HepG2 (cell line): ENCODE data around the gene CAMTA1. TPM values are rescaled to one million over a fixed set of nuclear protein-coding genes. Genes with fewer than 3 reads are reported as not detected.

Experiments
- ATAC-seq: fragments of 200-7000 bp; cut with Tn5 transposase; 3 replicates; pipeline ENCODE4 v1.9.1; 2020; ENCODE audit warnings: mild to moderate bottlenecking, moderate library complexity
- BruUV-seq: library from RNA; stranded (reverse); fragments of 400-500 nt; replicated peaks from 2 replicates; lab custom pipeline; 2021; lab: Mats Ljungman, UMichigan
- CTCF ChIA-PET: fragments of 300-600 bp; formaldehyde crosslinking; extraction: SDS; loops from one replicate; lab custom pipeline; 2021; ENCODE audit warnings: low total read pairs, inconsistent platforms, low intra/inter-chr PET ratio; lab: Yijun Ruan, JAX
- POLR2A ChIA-PET: fragments of 350-600 bp; sonication (Branson Sonifier 250); formaldehyde crosslinking; loops from one replicate; lab custom pipeline; 2020; ENCODE audit warnings: antibody characterized with exemption, inconsistent platforms; lab: Yijun Ruan, JAX
- DNase-seq: peaks from one replicate; pipeline ENCODE4 v3.0.0-alpha.2; 2015; ENCODE audit warnings: low spot score
- FAIRE-seq: peaks from 3 replicates; lab custom pipeline; 2011; peaks lifted over from hg19 to GRCh38; lab: Jason Lieb, UNC
- H2AFZ ChIP-seq: one replicate; pipeline ENCODE4 v1.6.1; 2011; ENCODE audit warnings: low read length, inconsistent platforms
- H3K27ac ChIP-seq: fragments of 300-600 bp; 3 replicates; pipeline ENCODE4 v1.8.0; 2011; ENCODE audit warnings: mixed run types, mild to moderate bottlenecking, mixed read lengths, low read length, inconsistent platforms; ENCODE audit not compliant: insufficient read depth; ENCODE audit errors: extremely low read length
- H3K27me3 ChIP-seq, 2 experiments: fragments of 200-600 bp in 1 of 2; 2 replicates in 1 of 2; 3 replicates in 1 of 2; pipeline versions ENCODE4 v1.6.0 to v1.8.0; 2011; ENCODE audit warnings: low read length in 2 of 2, mild to moderate bottlenecking in 2 of 2, moderate library complexity in 2 of 2, inconsistent platforms in 1 of 2; ENCODE audit not compliant: insufficient read depth in 2 of 2, control insufficient read depth in 1 of 2
- H3K36me3 ChIP-seq, 2 experiments: fragments of 200-600 bp in 1 of 2; replicated peaks in 1 of 2; 2 replicates in 1 of 2; 3 replicates in 1 of 2; pipeline versions ENCODE4 v1.5.1 to v1.8.0; 2011; ENCODE audit warnings: low read length in 2 of 2, inconsistent platforms in 1 of 2; ENCODE audit not compliant: insufficient read depth in 2 of 2, control insufficient read depth in 1 of 2
- H3K4me1 ChIP-seq: 2 replicates; pipeline ENCODE4 v1.5.1; 2012; ENCODE audit warnings: low read length, inconsistent platforms; ENCODE audit not compliant: insufficient read depth
- H3K4me2 ChIP-seq: 2 replicates; pipeline ENCODE4 v1.6.0; 2011; ENCODE audit warnings: low read depth, low read length, inconsistent platforms
- H3K4me3 ChIP-seq, 3 experiments: fragments of 200-600 bp in 1 of 3; sonication (generic), shearing (Covaris generic) in 1 of 3; replicated peaks in 1 of 3; 2 replicates each; pipeline ENCODE4 v1.5.1; 2011 to 2016; ENCODE audit warnings: low read length in 3 of 3, inconsistent platforms in 2 of 3, low read depth in 2 of 3, mild to moderate bottlenecking in 2 of 3, control low read depth in 1 of 3, mixed read lengths in 1 of 3; ENCODE audit not compliant: insufficient read depth in 1 of 3
- H3K79me2 ChIP-seq: one replicate; pipeline ENCODE4 v1.6.1; 2011; ENCODE audit warnings: low read length, inconsistent platforms; ENCODE audit not compliant: insufficient read depth
- H3K9ac ChIP-seq: 2 replicates; pipeline ENCODE4 v1.6.0; 2011; ENCODE audit warnings: mild to moderate bottlenecking, low read depth, low read length, inconsistent platforms; ENCODE audit not compliant: insufficient read depth
- H3K9me3 ChIP-seq: 2 replicates; pipeline ENCODE4 v1.5.1; 2012; ENCODE audit warnings: mild to moderate bottlenecking, low read length
- H4K20me1 ChIP-seq: 2 replicates; pipeline ENCODE4 v1.6.0; 2011; ENCODE audit warnings: inconsistent platforms, mild to moderate bottlenecking, low read length, moderate library complexity; ENCODE audit not compliant: insufficient read depth
- ARID5B ChIP-seq: IDR thresholded peaks from 2 replicates; pipeline ENCODE4 v1.4.0; 2020; ENCODE audit warnings: mild to moderate bottlenecking, missing genetic modification reagents
- KDM1A ChIP-seq: IDR thresholded peaks from 2 replicates; pipeline ENCODE4 v1.6.1; 2016; ENCODE audit warnings: missing compliant biosample characterization
- KDM3A ChIP-seq: IDR thresholded peaks from 2 replicates; pipeline ENCODE4 v1.6.1; 2018; ENCODE audit warnings: low read depth, missing compliant biosample characterization
- NFATC3 ChIP-seq: sonication (generic); formaldehyde crosslinking; IDR thresholded peaks from 2 replicates; pipeline ENCODE4 v1.5.1; 2020; ENCODE audit warnings: mild to moderate bottlenecking, missing genetic modification reagents
- NFRKB ChIP-seq: fragments of 450-650 bp; IDR thresholded peaks from 2 replicates; pipeline ENCODE4 v1.6.1; 2017
- NR2C2 ChIP-seq: sonication (generic); formaldehyde crosslinking; IDR thresholded peaks from 2 replicates; pipeline ENCODE4 v1.4.0; 2020; ENCODE audit warnings: missing genetic modification reagents, mild to moderate bottlenecking, moderate library complexity, borderline replicate concordance
- RFX1 ChIP-seq: fragments of 450-650 bp; IDR thresholded peaks from 2 replicates; pipeline ENCODE4 v1.6.1; 2017
- STAT6 ChIP-seq: sonication (generic); formaldehyde crosslinking; IDR thresholded peaks from 2 replicates; pipeline ENCODE4 v1.4.0; 2020; ENCODE audit warnings: missing genetic modification reagents, mild to moderate bottlenecking, borderline replicate concordance
- YEATS2 ChIP-seq: sonication (generic); formaldehyde crosslinking; IDR thresholded peaks from 2 replicates; pipeline ENCODE4 v1.4.0; 2020; ENCODE audit warnings: missing genetic modification reagents, borderline replicate concordance
- ZBTB38 ChIP-seq: sonication (generic); formaldehyde crosslinking; IDR thresholded peaks from 2 replicates; pipeline ENCODE4 v1.5.1; 2020; ENCODE audit warnings: mild to moderate bottlenecking, missing genetic modification reagents
- ZNF101 ChIP-seq: sonication (generic); formaldehyde crosslinking; IDR thresholded peaks from 2 replicates; pipeline ENCODE4 v1.4.0; 2020; ENCODE audit warnings: mild to moderate bottlenecking, low read depth, missing genetic modification reagents, borderline replicate concordance
- ZNF331 ChIP-seq: sonication (generic); formaldehyde crosslinking; IDR thresholded peaks from 2 replicates; pipeline ENCODE4 v1.4.0; 2020; ENCODE audit warnings: missing genetic modification reagents
- ZNF34 ChIP-seq: sonication (generic); formaldehyde crosslinking; IDR thresholded peaks from 2 replicates; pipeline ENCODE4 v1.4.0; 2020; ENCODE audit warnings: mild to moderate bottlenecking, missing genetic modification reagents, borderline replicate concordance
- ZNF691 ChIP-seq: sonication (generic); formaldehyde crosslinking; IDR thresholded peaks from 2 replicates; pipeline ENCODE4 v1.4.0; 2020; ENCODE audit warnings: missing genetic modification reagents, low read depth, mild to moderate bottlenecking, borderline replicate concordance
- ZNF713 ChIP-seq: sonication (generic); formaldehyde crosslinking; IDR thresholded peaks from 2 replicates; pipeline ENCODE4 v1.4.0; 2020; ENCODE audit warnings: mild to moderate bottlenecking, missing genetic modification reagents
- ZNF773 ChIP-seq: sonication (generic); formaldehyde crosslinking; IDR thresholded peaks from 2 replicates; pipeline ENCODE4 v1.4.0; 2020; ENCODE audit warnings: missing genetic modification reagents, borderline replicate concordance
- ZNF777 ChIP-seq: sonication (generic); formaldehyde crosslinking; IDR thresholded peaks from 2 replicates; pipeline ENCODE4 v1.4.0; 2020; ENCODE audit warnings: missing genetic modification reagents
- ZNF788 ChIP-seq: sonication (generic); formaldehyde crosslinking; IDR thresholded peaks from 2 replicates; pipeline ENCODE4 v1.5.0; 2020; ENCODE audit warnings: mild to moderate bottlenecking, missing genetic modification reagents, borderline replicate concordance
- WGBS: methylation state at CpG from one replicate; pipeline ENCODE4 v1.1.6; 2017; ENCODE audit warnings: low lambda C conversion rate; 5-methylcytosine and 5-hydroxymethylcytosine counted together
- in situ Hi-C: cut with HindIII; loops from 2 replicates; pipeline ENCODE4 v1.10.0; 2017; ENCODE audit warnings: low pct_unique_long_range_greater_than_20kb; ENCODE audit not compliant: extremely low pct_ligation_motif_present
- intact Hi-C: fragments of 100-400 bp; cut with micrococcal nuclease; formaldehyde crosslinking; loops from one replicate; pipeline ENCODE4 v1.10.0; 2022; ENCODE audit not compliant: unreplicated experiment
- polyA plus RNA-seq, 8 experiments: library from polyadenylated mRNA; depleted of rRNA in 3 of 8; stranded (reverse) in 7 of 8; unstranded in 1 of 8; fragments of >200 nt; fragmentation: Illumina TruSeq in 4 of 8; extraction: Trizol in 4 of 8; gene quantifications; 2 replicates each; pipeline versions ENCODE4 v1.2.1 to v1.2.3, GENCODE V29; 2011 to 2016; ENCODE audit warnings: low read depth in 4 of 8, missing spikeins in 1 of 8, mixed read lengths in 1 of 8; ENCODE audit not compliant: insufficient read depth in 1 of 8
- total RNA-seq, 5 experiments: library from RNA; depleted of rRNA; stranded (reverse); fragments of >200 nt; fragmentation: Illumina TruSeq; extraction: Trizol; gene quantifications; 2 replicates each; pipeline ENCODE4 v1.2.3, GENCODE V29; 2016; ENCODE audit warnings: low read depth in 1 of 5

The CAMTA1 gene
- total and polyA plus RNA-seq, 2 of the 13 experiments (the other 11 are each of a cell fraction or from before 2014, with no cell fraction given) = 25.0 to 36.4 TPM

- intact Hi-C loops = no loop called here
- no peak for FAIRE-seq
- WGBS = 40% methylated on average over 4 of the region's 4 CpGs
Observed at GRCh38 chr1:7094086-7094485, 308.8 kb downstream of the CAMTA1 start.

GRCh38 chr1:7094509-7094908 is 309.3 kb downstream of the CAMTA1 start:
- Histone ChIP-seq H2AFZ (no peak overlapping the region), H4K20me1 (no peaks in the 10 kb centered on the region), H3K27ac (no peak overlapping the region), H3K9me3 (no peaks in the 10 kb centered on the region), H3K9ac (no peak overlapping the region), H3K79me2 (no peaks in the 10 kb centered on the region), H3K4me2 (no peak overlapping the region), H3K4me3 (no peak overlapping the region), H3K4me1 (peaks cover 16% of the 10 kb centered on the region; the same call in 1 of the 2 replicates), H3K27me3 (peaks cover 7 to 55% of the 10 kb centered on the region in 2 experiments; a peak in 4 of 5 replicates), H3K36me3 (no peaks in the 10 kb centered on the region)
- ChIA-PET POLR2A (no interaction called here), CTCF (no interaction called here)
- ATAC-seq (no peak), DNase-seq (no peak), FAIRE-seq (no peak)
- intact Hi-C loops (no loop called here), in situ Hi-C loops (no loop called here)
- 50% methylated on average over 4 of the region's 10 CpGs for WGBS
- BruUV-seq = no TSS peak
- no peak for TF ChIP-seq ARID5B (CRISPR knock-in tag)
- TF ChIP-seq STAT6 = no peak
- no peak for TF ChIP-seq KDM1A (CRISPR knock-in tag)
- TF ChIP-seq ZNF777 = no peak
- TF ChIP-seq KDM3A (CRISPR knock-in tag) = no peak

More at GRCh38 chr1:7094086-7094485, 308.8 kb downstream of the CAMTA1 start:
- no TSS peak for BruUV-seq
- no peak overlapping the region for H3K27ac ChIP-seq
- H3K27me3 ChIP-seq = peaks cover 7 to 55% of the 10 kb centered on the region in 2 experiments; a peak in 4 of 5 replicates
- H3K4me3 ChIP-seq = no peak overlapping the region
- no peak for DNase-seq
- ATAC-seq = no peak
- no peaks in the 10 kb centered on the region for H3K36me3 ChIP-seq
- peaks cover 16% of the 10 kb centered on the region; the same call in 1 of the 2 replicates for H3K4me1 ChIP-seq
- H3K4me2 ChIP-seq = no peak overlapping the region
- H2AFZ ChIP-seq = no peak overlapping the region
- in situ Hi-C loops = no loop called here
- TF ChIP-seq ZNF713 (CRISPR knock-in tag) = no peak
- TF ChIP-seq ZNF788 (CRISPR knock-in tag) = no peak
- TF ChIP-seq ZNF101 (CRISPR knock-in tag) = no peak
- TF ChIP-seq NR2C2 = no peak
- TF ChIP-seq ZNF691 (CRISPR knock-in tag) = no peak
- no peak for TF ChIP-seq ZNF331 (CRISPR knock-in tag)
- TF ChIP-seq NFATC3 (CRISPR knock-in tag) = no peak
- TF ChIP-seq RFX1 = no peak
- no peak for TF ChIP-seq ZNF34
- no peak for TF ChIP-seq NFRKB
- TF ChIP-seq ZNF773 (CRISPR knock-in tag) = no peak
- no peak for TF ChIP-seq KDM1A (CRISPR knock-in tag)
- TF ChIP-seq ZBTB38 (CRISPR knock-in tag) = no peak
- no peak for TF ChIP-seq YEATS2
- no peaks in the 10 kb centered on the region for H4K20me1 ChIP-seq
- CTCF ChIA-PET = no interaction called here
- H3K9me3 ChIP-seq = no peaks in the 10 kb centered on the region
- H3K79me2 ChIP-seq = no peaks in the 10 kb centered on the region
- no peak overlapping the region for H3K9ac ChIP-seq
- POLR2A ChIA-PET = no interaction called here
